Measurements from ENCODE around the gene KLHL29.

KLHL29 gene

DNA sequence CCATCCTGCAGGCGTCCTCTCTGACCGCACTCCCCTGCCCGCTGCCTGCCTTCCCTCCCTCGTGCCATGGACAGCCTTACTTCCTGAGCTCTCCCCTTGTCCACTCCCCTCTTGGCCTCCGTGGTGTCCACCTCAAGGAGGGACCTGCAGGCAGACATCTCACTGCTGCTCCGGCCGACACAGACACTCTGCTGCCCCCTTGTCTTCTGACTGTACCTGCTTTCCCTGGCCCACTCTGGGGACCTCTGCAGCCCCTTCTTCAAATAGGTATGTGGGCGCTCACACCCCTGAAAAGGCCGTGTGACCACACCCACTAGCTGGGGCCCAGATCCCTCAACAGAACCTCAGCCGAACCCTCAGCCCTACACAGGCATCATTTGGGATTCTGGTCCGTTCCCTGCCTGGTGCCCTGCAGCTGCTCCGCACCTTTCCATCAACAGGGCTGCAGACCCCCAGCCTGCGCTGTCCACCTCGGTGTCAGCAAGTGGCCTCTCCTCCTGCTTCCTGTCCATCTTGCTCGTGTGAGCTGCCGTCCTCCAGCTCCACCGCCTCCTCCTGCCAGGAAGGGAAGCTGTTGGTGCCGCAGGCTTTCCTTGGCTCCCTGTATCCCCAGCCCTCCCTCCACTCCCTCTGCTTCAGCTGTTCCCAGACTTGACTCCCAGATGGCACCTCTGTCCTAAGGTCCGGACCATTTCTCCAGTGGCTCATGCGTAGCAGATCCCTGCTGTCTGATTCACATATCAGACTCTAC is 94.1 kb downstream of the KLHL29 start:
- no peak for DNase-seq

DNA sequence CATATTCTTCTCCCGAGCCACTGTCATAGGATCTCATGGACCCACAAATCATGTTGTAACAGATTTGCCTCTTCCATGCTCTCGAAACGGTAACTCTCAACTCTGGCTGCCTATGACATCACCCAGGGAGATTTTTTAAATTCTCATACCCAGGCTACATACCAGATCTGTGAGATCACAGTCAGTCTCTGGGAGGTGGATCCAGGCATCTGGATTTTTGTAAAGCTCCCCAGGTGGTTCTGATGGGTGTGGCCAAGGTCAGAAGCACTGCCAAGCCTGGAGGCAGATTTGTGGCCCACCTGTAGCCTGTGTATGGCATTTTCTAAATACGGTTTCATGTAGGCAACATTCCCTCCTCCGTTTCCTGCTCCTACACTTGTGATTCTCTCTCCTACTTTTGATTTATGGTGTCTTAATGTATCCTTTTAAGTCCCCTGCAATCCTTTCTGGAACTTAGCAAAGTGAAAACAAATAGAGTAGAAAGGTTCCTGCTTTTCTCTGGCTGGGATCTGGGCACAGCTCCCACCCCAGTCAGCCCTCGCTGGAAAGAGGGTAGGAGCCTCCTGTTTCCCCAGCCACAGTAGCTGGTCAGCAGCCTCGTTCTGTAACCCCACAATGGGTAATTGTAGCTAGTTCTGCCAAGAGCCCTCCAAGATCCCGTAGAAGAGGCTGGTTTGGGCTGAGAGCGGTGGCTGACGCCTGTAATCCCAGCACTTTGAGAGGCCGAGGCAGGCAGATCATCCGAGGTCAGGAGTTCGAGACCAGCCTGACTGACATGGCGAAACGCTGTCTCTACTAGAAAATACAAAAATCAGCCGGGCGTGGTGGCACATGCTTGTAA is 96.2 kb downstream of the KLHL29 start:
- peak; percentile 63 for DNase-seq

DNA sequence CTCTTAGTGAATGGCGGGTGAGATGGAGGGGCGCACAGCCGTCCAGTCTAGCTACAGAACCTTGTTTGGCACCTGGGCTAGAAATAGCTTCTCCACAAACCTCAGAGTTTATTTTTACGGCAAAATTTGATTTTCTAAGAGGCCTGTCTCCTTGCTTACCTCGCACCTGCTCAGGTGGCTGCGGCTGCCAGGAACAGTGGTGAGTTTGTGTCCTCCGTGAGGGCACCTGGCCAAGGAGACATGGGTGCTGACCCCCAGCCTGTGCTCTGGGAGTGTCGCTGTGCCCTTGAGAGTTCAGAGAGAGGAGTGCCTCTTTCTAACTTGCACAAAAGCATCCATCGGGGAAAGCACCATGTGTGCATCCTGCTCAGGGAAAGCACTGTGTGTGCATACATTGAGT is 97.2 kb downstream of the KLHL29 start:
- DNase-seq = no peak

DNA sequence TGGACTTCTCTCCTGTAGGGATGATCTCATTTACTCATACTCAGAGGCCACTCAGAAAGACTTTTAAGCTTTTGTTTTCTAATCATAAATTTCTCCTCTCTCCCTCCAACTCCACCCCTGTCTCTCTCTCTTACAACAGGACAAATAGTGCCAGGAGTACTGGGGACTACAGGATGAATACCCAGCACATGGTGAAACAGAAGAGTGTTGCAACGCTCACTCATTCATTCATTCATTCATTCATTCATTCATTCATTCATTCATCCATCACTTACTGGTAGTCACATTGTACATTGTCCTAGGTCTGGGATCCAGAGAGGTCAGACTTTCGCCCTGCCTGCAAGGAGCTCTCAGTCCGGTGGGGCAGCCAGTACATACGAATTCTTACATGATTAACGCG is 97.6 kb downstream of the KLHL29 start:
- no peak for DNase-seq

DNA sequence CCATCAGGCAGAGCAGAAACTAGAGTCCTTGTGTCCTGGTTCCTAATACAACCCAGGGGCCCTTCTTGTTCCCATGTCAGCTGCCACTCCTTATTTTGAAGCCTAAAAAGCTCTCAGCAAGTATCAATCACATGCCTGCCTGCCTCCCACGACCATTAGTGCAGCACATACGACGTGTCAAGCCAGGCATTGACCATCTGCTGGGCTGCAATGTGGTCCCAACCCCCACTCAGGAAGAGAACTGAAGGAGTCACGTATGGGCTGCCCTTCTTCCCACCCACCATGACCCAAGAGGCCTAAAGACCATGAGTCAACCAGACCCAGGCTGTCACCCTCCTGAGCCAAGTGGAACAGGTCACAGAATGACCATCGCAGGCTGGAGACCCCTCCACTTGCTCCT is 98.8 kb downstream of the KLHL29 start:
- DNase-seq = no peak

DNA sequence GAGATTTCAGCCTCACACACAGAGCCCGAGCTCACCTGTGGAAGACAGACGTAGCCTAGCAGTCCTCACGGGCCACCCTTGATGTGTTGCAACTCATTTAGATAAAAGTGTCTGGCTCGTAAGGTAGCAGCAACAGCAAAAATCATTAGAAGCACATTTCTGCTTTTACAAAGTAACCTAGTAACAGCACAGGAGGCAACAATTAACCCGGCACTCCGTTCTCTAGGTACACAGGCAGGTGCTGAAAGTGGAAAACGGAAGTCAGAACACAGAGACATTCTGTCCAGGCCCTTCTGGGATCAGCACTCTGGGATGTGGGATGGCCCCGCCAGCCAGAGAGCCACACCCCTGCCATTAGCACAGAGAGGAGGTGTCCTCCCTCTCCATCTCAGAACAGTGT is 99.3 kb downstream of the KLHL29 start:
- DNase-seq = no peak

DNA sequence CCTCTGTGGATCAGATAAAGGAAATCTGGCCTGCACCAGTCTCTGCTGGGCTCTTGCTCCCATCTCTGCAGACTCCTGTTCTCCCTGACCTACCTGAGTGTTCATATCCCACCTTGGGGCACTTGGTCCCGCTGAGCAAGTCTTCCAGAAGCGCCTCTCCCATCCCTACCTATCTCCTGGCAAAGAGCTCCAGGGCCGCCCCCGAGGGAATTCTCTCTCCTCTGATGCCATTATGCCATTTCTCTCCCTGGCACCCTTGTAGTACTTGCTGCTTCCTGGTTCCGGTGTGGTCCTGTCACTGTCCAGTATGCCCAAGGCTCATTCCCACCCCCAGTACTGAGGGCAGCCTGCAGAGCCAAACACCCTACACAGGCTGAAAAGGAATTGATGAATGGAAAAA is 99.8 kb downstream of the KLHL29 start:
- DNase-seq = no peak

DNA sequence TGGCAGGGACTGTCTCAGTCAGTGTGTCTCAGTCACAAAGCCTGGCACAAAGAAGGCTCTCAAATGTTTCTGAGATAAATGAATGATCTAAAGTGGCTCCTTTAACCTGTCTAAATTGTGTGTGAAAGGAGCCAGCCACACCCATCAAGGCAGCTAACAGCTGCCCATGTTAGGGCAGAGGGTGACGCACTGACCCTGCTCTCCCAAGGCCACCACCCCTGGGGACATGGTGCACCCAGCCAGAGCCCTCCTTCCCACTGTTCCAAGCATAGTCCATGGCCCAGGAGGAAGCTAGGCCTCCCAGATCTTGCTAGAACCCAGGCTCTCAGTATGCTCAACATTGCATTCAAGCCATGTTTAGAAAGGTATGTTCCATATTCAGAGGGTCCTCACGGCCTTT is 100.3 kb downstream of the KLHL29 start:
- DNase-seq = no peak

DNA sequence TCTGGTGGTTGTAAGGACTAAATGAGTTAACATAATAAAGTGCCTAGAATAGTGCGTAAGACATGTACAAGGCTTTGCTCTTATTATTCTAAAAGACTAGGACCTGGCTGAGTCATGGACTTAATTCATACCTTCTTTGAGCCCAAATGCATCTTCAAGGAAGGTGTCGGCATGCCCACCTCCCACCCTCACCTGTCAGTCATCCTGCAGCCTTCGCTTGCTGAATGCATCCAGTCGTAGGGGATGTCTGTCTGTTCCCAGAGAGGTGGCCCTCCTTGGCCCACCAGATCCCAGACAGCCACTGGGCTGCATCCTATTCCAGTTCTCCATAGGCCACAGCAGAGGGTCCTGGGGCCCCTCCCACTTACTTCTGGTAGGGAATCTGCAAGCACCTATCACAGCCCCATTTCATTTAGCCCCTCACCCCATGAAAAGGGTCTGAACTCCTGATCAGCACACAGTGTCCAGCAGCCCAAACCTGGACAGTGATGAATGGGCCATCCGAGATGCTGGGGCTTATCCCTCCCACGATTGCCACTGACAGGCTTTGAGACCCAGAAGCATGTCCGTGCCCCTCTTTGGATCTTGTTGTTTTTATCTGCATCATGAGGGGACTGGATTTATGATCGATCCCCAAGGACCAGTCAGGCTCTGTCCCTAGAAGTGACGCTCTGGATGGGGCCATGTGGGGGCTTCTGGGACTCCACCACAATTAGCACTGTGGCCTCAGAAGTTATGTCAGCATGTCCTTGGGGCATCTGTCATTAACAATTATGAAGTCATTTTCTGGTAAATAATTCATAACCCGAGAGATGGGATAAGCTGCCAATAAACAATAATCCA is 101.1 kb downstream of the KLHL29 start:
- DNase-seq = peak; percentile 56

DNA sequence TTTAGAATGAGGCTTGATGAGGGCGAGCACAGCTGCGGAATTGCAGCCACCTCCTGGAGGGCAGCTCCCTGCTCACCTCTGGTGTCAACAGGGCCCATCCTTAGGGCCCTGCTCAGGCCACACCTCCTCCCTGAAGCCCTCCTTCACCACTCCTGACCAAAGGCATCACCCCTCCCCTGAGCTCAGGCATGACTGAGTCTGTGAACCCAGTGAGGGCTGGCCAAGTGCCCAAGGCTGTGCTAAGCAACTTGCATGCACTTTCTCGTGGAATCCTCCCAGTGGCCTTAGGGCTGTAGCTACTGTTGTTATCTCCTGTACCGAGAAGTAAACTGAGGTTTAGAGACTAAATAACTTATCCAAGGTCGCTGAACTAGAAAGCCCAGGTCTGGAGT is 101.7 kb downstream of the KLHL29 start:
- no peak for DNase-seq

DNA sequence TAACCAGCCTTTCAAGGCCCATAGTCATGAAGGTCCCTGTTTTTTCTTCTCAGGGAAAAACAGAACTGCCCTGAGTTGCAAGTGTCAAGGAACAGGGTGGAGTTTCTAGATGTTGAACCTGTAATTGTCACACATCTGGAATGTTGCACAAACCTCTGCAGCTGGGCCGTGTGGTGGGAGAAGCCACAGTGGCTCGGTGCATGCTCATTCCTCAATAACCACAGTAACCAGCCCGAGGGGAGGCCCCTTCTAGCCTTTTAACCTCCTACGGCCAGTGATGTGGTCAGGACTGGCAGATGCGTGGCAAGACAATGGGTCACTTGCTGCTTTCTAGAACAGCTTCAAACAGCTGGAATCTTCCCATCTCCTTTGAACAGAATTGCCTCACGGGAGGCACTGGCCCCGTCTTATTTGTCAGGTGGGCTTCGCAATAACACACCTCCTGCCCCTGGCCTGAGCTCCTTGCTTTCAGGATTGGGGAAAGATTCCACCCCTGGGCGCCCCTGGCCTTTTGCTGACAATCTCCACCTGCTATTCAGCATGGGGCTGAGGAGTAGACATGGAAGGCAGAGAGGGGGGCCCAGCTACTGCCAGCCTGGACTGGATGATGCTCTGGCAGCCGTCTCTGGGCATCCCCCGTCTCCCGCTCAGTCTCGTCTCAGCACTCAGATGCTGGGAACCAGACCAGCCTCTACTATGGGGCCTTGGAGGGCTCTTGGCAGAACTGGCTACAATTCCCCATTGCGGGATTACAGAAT is 102.9 kb downstream of the KLHL29 start:
- no peak for DNase-seq

DNA sequence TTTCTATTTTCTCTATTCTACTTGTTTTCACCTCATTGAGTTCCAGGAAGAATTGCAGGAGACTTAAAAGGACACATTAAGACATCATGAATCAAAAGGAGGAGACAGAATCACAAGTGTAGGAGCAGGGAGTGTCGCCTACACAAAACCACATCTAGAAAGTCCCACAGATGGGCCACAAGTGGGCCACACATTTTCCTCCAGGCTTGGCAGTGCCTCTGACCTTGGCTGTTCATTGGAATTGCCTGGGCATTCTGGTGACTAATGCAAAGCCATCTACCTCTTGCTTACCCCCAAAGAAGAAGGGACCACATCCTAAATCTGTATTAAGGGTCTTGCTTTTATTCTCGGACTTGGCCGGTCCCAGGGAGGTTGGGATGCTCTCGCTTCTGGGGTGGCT is 103.6 kb downstream of the KLHL29 start:
- no peak for DNase-seq

DNA sequence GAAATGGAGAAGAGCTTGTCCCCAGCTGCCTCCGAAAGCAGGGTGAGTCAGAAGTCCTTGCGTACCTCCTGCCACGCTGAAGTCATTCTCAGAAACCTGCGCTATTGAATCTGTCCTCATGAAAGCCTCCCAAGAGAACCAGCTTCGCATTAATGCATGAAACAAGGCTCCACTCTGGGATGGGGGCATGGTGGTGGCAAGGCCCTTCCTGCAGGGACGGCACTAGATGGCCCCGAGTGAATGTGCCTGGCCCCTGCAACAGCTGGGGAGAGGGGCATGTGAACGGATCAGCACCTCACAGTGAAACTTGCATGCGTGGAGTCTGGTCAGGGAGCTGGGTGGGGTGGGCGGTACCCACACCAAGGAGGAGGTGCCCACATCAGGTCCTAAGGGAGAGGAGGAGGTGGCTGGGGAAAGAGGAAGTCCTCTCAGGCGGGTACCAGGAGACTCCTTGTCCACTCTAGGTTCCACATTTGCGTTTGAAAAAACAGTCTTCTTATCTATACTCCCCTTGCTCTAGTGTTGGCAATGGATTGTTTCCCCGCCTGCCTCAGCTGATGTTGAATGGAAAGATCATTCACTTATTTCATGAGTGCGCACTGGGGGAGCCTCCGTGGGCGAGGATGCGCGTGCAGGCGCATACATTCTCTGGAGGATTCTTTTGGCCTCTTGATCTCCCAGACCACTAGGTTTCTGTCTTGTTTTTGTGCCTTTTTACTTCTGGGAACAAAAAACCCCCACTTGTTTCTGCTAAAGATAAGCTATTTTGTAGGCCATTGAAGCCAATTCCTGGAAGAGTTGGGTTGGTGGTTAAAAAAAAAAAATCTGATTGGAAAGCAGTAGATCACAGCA is 104.7 kb downstream of the KLHL29 start:
- DNase-seq = no peak

DNA sequence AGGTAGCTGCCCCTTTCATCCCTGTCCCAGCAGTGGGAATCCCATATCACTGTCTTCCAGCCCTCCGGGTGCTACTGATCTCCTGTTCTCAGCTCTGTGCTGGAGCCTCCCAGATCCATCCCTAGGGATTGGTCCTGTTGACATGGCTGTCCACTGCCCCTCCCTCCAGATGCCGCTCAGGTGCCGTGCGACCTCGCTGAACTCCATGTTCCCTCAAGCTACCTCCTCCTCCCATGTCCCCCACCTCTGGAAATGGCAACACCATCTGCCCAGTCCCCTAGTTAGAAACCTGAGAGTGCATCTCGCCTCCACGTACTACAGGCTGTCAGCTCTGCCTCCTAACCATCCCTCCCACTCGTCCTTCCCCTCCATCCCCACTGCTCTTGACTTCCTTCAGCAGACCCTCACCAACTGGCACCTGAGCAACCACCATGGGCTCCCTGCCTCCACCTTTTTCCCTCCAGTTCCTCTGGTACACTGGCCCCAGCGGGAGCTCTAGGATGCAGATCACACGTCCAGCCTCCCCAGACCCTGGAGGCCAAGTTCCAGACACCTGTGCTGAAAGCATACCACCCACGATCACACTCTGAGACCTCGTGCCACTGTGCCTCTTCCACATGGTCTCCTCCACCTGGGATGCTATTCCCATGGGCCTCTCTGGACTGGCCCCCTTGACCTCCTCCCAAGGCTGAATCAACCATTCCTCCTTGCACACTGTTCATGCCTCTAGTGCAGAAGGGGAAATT is 106.8 kb downstream of the KLHL29 start:
- DNase-seq = no peak

DNA sequence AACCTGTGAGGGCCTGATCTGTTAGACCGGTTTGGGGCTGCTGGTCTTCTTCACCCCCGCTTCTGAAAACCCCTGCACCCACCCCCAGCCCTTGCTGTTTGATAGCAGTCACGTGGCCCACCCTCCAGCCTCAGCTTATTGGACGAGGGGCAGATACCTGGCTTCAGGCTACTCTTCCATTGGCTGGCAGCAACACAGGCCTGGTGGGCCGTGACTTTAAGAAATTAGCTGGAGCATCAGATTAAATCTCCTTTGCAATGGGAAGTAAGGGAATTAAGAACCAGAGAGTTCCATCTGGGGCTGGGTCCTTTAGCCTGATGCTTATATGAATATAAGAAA is 107.3 kb downstream of the KLHL29 start:
- DNase-seq = no peak

DNA sequence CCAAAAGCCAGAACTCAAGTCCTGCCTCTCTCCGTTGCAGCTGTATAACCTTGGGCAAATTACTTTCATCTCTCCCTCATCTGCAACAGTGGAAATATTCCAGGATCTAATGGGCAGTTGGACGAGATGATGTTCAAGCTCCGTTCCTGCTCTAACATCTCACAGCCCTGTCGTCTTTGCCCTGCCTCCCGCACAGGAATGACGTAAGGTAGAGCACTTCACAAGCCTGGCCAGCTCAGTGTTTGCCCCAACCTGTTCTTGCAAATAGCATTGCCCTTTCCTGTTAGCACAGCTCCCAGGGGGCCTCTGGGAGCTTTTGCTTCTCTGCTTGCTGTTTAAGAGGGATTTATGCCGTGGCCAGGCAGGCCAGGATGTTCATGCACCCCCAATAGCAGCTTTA is 107.9 kb downstream of the KLHL29 start:
- DNase-seq = peak; percentile 75

DNA sequence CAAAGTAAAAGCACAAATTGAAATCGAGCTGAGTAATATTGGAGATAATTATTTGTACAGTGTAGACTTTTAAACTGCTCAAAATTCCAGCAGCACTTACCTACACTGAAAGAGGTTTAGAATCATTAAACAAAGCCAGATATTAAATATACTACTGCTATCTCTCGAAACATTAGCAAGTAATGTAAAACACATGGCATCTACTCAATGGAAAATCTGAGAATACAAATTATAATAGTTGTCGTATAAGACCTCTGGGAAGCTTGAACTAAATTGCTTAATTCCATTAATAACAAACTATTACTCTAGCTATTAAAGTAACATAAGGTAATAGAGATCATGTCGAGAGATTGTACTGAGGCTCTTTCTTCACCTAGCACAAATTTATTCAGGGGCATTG is 108.9 kb downstream of the KLHL29 start:
- DNase-seq = no peak

DNA sequence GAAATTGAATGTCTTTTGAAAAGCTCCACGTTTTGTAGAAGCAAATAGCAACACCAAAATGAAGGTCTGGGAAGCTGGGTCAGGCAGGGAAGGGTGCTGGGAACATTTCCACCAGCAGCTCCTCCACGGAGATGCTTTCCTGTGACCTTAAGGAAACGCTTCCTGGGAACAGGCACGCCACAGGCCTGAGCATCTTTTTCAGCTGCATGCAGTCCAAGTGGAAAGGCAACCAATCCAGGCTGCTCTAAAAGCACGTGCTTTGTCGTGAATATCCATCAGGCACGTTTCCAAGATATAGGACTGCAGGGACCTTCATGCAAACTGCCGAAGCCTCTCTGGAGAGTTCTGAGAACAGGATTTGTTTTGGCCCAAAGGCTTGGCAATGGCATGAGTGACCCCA is 109.3 kb downstream of the KLHL29 start:
- DNase-seq = no peak

DNA sequence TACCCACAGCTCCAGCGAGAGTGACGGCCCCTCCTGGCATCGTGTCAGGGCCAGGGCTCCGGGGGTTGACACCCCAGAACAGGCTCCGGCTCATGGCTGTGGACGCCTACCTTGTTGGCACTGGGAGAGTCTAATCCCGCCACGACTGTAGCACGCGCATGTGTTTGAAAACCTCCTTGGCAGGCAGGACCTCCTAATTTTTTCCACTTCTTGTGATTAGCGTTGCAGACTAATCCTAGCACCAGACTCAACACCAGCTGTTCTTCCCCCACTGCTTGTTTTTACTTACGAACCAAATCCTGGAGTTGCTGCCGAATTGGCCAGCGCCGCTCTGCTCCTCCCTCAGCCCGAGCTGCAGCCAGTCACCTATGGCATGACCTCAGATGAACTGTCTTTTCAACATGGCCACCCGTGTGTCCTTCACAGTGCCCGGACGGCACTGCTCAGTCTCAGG is 110.7 kb downstream of the KLHL29 start:
- DNase-seq = peak; percentile 61

DNA sequence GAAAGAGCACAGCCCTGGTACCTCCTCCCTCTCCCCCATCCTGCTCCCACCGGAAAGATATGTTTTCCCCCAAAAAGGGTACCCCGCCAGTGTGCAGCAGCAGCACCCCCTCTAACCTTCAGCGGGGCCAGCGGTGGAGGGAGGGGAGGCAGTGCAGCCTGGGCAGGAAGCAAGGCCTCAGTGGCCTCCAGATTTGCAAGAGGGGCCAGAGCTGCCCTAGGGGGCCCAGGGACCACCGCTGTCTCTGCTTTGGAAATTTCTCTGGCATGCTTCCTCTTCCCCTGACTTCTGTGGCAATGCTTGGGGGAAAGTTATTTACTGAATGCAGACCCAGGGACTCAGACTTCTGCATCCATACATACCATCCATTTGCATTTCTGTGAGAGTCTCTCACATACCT is 111.5 kb downstream of the KLHL29 start:
- DNase-seq = no peak

DNA sequence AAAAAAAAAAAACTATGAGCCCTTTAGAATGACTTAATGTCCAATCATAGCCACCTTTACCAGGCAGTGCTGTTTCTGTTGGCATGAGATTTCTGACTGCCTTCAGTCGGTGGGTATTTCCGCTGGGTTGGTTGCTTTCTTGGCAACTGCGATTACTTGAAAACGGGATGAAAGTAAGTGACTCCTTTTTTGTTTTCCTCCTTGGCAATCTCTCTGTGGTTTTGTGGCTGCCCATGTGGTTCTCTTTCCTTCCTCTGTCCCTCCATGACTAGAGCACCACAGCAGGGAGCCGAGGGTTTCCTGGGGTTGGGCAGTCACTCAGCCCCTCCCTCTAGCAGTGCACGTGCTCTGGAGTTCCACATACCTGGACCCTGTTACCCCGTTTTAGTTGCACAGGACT is 112.1 kb downstream of the KLHL29 start:
- DNase-seq = no peak

All from eye (tissue), 1 donor.